ENCODE data around the gene SKP1.

- TF ChIP-seq CTCF (IDR thresholded peaks at IDR 0.05) (peak in 3 of 5 experiments; percentile 4 to 24 (median 24)), POLR2AphosphoS5 (IDR thresholded peaks at IDR 0.05) (no peak), POLR2A (IDR thresholded peaks at IDR 0.05) (no peak)
Measured at GRCh38 chr5:134224888-134225779, 48.4 kb upstream of the SKP1 start.

Measured in transverse colon (tissue), 4 donors.